Caco-2 (cell line): Measurements from ENCODE around the gene PGM2L1. TPM values are rescaled to one million over a fixed set of nuclear protein-coding genes. Genes with fewer than 3 reads are reported as not detected.

Experiments
- BruUV-seq: library from RNA; stranded (reverse); fragments of 400-500 nt; replicated peaks from 2 replicates; lab custom pipeline; 2021; lab: Mats Ljungman, UMichigan
- CTCF ChIA-PET: fragments of 300-600 bp; sonication (Branson Sonifier 250); formaldehyde crosslinking; loops from one replicate; lab custom pipeline; 2022; ENCODE audit warnings: antibody characterized with exemption; lab: Charles Lee
- POLR2A ChIA-PET: fragments of 300-600 bp; sonication (Branson Sonifier 250); formaldehyde crosslinking; loops from one replicate; lab custom pipeline; 2022; ENCODE audit warnings: antibody characterized with exemption; lab: Charles Lee
- DNase-seq, 2 experiments: peaks; one replicate each; pipeline versions ENCODE4 v3.0.0 to v3.0.0-alpha.2; 2020 to 2022
- H3K27me3 ChIP-seq: replicated peaks from 2 replicates; pipeline ENCODE4 v1.6.0; 2011; ENCODE audit warnings: low read length; ENCODE audit not compliant: control insufficient read depth, insufficient read depth
- H3K36me3 ChIP-seq: 2 replicates; pipeline ENCODE4 v1.5.1; 2011; ENCODE audit warnings: low read length; ENCODE audit not compliant: control insufficient read depth, insufficient read depth
- H3K4me1 ChIP-seq: fragments of 250-450 bp; sonication (Bioruptor Pico); 2 replicates; pipeline ENCODE4 v1.5.1; 2020; ENCODE audit warnings: mild to moderate bottlenecking
- H3K4me3 ChIP-seq: 2 replicates; pipeline ENCODE4 v1.5.1; 2011; ENCODE audit warnings: low read depth, mild to moderate bottlenecking, control low read depth, low read length
- H3K9me3 ChIP-seq: fragments of 250-450 bp; sonication (Bioruptor Pico); 2 replicates; pipeline ENCODE4 v1.5.1; 2020; ENCODE audit warnings: mild to moderate bottlenecking, moderate library complexity
- H3K27ac Mint-ChIP-seq: one replicate; pipeline ENCODE4 v1.8.0; 2022; ENCODE audit warnings: mixed read lengths; ENCODE audit not compliant: unreplicated experiment
- H3K27me3 Mint-ChIP-seq: one replicate; pipeline ENCODE4 v1.8.0; 2022; ENCODE audit warnings: mixed read lengths; ENCODE audit not compliant: insufficient read depth, unreplicated experiment
- H3K36me3 Mint-ChIP-seq: one replicate; pipeline ENCODE4 v1.8.0; 2022; ENCODE audit warnings: mild to moderate bottlenecking, mixed read lengths; ENCODE audit not compliant: insufficient read depth, unreplicated experiment
- H3K4me1 Mint-ChIP-seq: one replicate; pipeline ENCODE4 v1.8.0; 2022; ENCODE audit warnings: low read depth, mixed read lengths; ENCODE audit not compliant: unreplicated experiment
- H3K4me3 Mint-ChIP-seq: one replicate; pipeline ENCODE4 v1.8.0; 2022; ENCODE audit warnings: mild to moderate bottlenecking, moderate library complexity, mixed read lengths; ENCODE audit not compliant: unreplicated experiment
- H3K9me3 Mint-ChIP-seq: one replicate; pipeline ENCODE4 v1.8.0; 2022; ENCODE audit warnings: mixed read lengths; ENCODE audit not compliant: unreplicated experiment
- CTCF ChIP-seq, 2 experiments: fragments of 200-600 bp in 1 of 2; IDR thresholded peaks; 1 replicate in 1 of 2; 2 replicates in 1 of 2; pipeline versions ENCODE4 v1.5.1 to v1.8.0; 2011 to 2022; ENCODE audit warnings: antibody characterized with exemption in 1 of 2, control low read depth in 1 of 2, inconsistent platforms in 1 of 2, low read depth in 1 of 2, low read length in 1 of 2, mild to moderate bottlenecking in 1 of 2, moderate library complexity in 1 of 2; ENCODE audit not compliant: insufficient read depth in 1 of 2, severe bottlenecking in 1 of 2, unreplicated experiment in 1 of 2
- intact Hi-C: fragments of 100-400 bp; cut with micrococcal nuclease; formaldehyde crosslinking; loops from one replicate; pipeline ENCODE4 v1.10.0; 2022; ENCODE audit not compliant: unreplicated experiment
- total RNA-seq: library from RNA; stranded (reverse); gene quantifications from 2 replicates; pipeline ENCODE4 v1.2.3, GENCODE V29; 2022

Gene PGM2L1
- total RNA-seq, 1 experiment from 2014 or later: 8.0 TPM

GRCh38 chr11:74400606-74401005, 2.4 kb upstream of the PGM2L1 start:
- DNase-seq: no peak
- H3K4me3 ChIP-seq: no peak overlapping the region
- H3K36me3 Mint-ChIP-seq: peaks cover 6% of the 10 kb centered on the region
- H3K36me3 ChIP-seq: no peaks in the 10 kb centered on the region
- no peak for TF ChIP-seq CTCF (IDR thresholded peaks at IDR 0.05; ENCODE audit: insufficient read depth in 1 of 2, low read depth in 1 of 2, low read length in 1 of 2, severe bottlenecking in 1 of 2, unreplicated experiment in 1 of 2)
- intact Hi-C loops: no loop called here
- peaks cover 5% of the 10 kb centered on the region for H3K27me3 Mint-ChIP-seq
- no TSS peak for BruUV-seq
- peaks cover 13% of the 10 kb centered on the region for H3K4me1 Mint-ChIP-seq
- no peaks in the 10 kb centered on the region for H3K9me3 Mint-ChIP-seq
- H3K9me3 ChIP-seq: no peaks in the 10 kb centered on the region
- H3K4me3 Mint-ChIP-seq: no peak overlapping the region
- H3K27me3 ChIP-seq: no peaks in the 10 kb centered on the region
- CTCF ChIA-PET: interaction anchor here (1.3 to 1.5 kb wide), 2 partner anchors 47 to 49 kb away, joined by 3 to 4 read pairs; no protein-coding TSS in a partner anchor
- POLR2A ChIA-PET: no interaction called here
- no peaks in the 10 kb centered on the region for H3K4me1 ChIP-seq
- H3K27ac Mint-ChIP-seq: no peak overlapping the region

- no TSS peak for BruUV-seq
- H3K27me3 ChIP-seq: no peaks in the 10 kb centered on the region
- H3K9me3 ChIP-seq: no peaks in the 10 kb centered on the region
- no peaks in the 10 kb centered on the region for H3K36me3 ChIP-seq
- DNase-seq: peak in 1 of 2 experiments; percentile 66
- CTCF ChIA-PET: interaction anchor here (1.5 to 2.4 kb wide), 3 partner anchors 8 to 52 kb away, joined by 6 to 24 read pairs (median 12); no protein-coding TSS in a partner anchor
- H3K4me3 ChIP-seq: peak overlapping the region; percentile 81
- peak overlapping the region; percentile 100 for H3K27ac Mint-ChIP-seq
- peaks cover 13% of the 10 kb centered on the region for H3K4me1 Mint-ChIP-seq
- no peaks in the 10 kb centered on the region for H3K4me1 ChIP-seq
- no peaks in the 10 kb centered on the region for H3K27me3 Mint-ChIP-seq
- H3K9me3 Mint-ChIP-seq: no peaks in the 10 kb centered on the region
- H3K36me3 Mint-ChIP-seq: peaks cover 6% of the 10 kb centered on the region
- TF ChIP-seq CTCF (IDR thresholded peaks at IDR 0.05; ENCODE audit: insufficient read depth in 1 of 2, low read depth in 1 of 2, low read length in 1 of 2, severe bottlenecking in 1 of 2, unreplicated experiment in 1 of 2): peak in 1 of 2 experiments; percentile 19
- intact Hi-C loops: loop anchor here (1.0 to 5.0 kb wide), 2 partner anchors 50 to 95 kb away; partner anchors contain the start of gene LIPT2
- peak overlapping the region; percentile 100 for H3K4me3 Mint-ChIP-seq
- POLR2A ChIA-PET: interaction anchor here (1.2 kb wide), 1 partner anchor 96 kb away, joined by 20 read pairs; the partner anchor contains the start of gene LIPT2
Observed at GRCh38 chr11:74397501-74398243, 561 bp downstream of the PGM2L1 start.

- Histone ChIP-seq H3K36me3 (no peaks in the 10 kb centered on the region), H3K27me3 (no peaks in the 10 kb centered on the region), H3K4me3 (no peak overlapping the region), H3K4me1 (no peaks in the 10 kb centered on the region), H3K9me3 (no peaks in the 10 kb centered on the region)
- no peak for DNase-seq
- Mint-ChIP-seq H3K4me3 (no peak overlapping the region), H3K36me3 (no peaks in the 10 kb centered on the region), H3K4me1 (peaks cover 2% of the 10 kb centered on the region), H3K9me3 (no peaks in the 10 kb centered on the region), H3K27me3 (peaks cover 7% of the 10 kb centered on the region), H3K27ac (no peak overlapping the region)
- no TSS peak for BruUV-seq
- intact Hi-C loops: no loop called here
- TF ChIP-seq CTCF (IDR thresholded peaks at IDR 0.05; ENCODE audit: insufficient read depth in 1 of 2, low read depth in 1 of 2, low read length in 1 of 2, severe bottlenecking in 1 of 2, unreplicated experiment in 1 of 2): no peak
- ChIA-PET CTCF (no interaction called here), POLR2A (interaction anchor here (1.1 kb wide), 1 partner anchor 101 kb away, joined by 11 read pairs; no protein-coding TSS in a partner anchor)
Observed at GRCh38 chr11:74392256-74392655, 6.0 kb downstream of the PGM2L1 start.
